IgD-negative memory B cell (primary cell): ENCODE data around the gene AGAP1. TPM values are rescaled to one million over a fixed set of nuclear protein-coding genes. Genes with fewer than 3 reads are reported as not detected.
A peak's percentile ranks its signal among the peaks of the same experiment; 100 is the strongest.

Experiments used
- H3K27ac Mint-ChIP-seq, 3 donors: one replicate each; pipeline ENCODE4 v1.8.0; 2020 to 2022; ENCODE audit warnings: mild to moderate bottlenecking in 3 of 3, mixed read lengths in 3 of 3, moderate library complexity in 1 of 3
- H3K27me3 Mint-ChIP-seq: one replicate; pipeline ENCODE4 v1.8.0; 2021; ENCODE audit warnings: mixed read lengths
- H3K36me3 Mint-ChIP-seq: one replicate; pipeline ENCODE4 v1.8.0; 2020; ENCODE audit warnings: mild to moderate bottlenecking, mixed read lengths
- H3K4me1 Mint-ChIP-seq, 3 donors: one replicate each; pipeline ENCODE4 v1.8.0; 2020 to 2022; ENCODE audit warnings: mixed read lengths in 3 of 3, mild to moderate bottlenecking in 1 of 3
- H3K4me3 Mint-ChIP-seq, 4 donors: one replicate each; pipeline ENCODE4 v1.8.0; 2020 to 2022; ENCODE audit warnings: mild to moderate bottlenecking in 4 of 4, mixed read lengths in 4 of 4, moderate library complexity in 3 of 4
- H3K9me3 Mint-ChIP-seq, 3 donors: one replicate each; pipeline ENCODE4 v1.8.0; 2020 to 2021; ENCODE audit warnings: mixed read lengths in 3 of 3, mild to moderate bottlenecking in 1 of 3
- polyA plus RNA-seq: library from polyadenylated mRNA; unstranded; fragments of 300-500 nt; fragmentation: Illumina TruSeq; gene quantifications from one replicate; pipeline ENCODE4 v1.2.3, GENCODE V29; 2021

AGAP1 gene
- polyA plus RNA-seq, 1 donor from 2014 or later: not detected

GRCh38 chr2:235608200-235608887 is 114.5 kb downstream of the AGAP1 start:
- Mint-ChIP-seq H3K36me3 (no peaks in the 10 kb centered on the region), H3K4me1 (no peaks in the 10 kb centered on the region), H3K27ac (no peak overlapping the region), H3K27me3 (peaks cover 10% of the 10 kb centered on the region), H3K4me3 (no peak overlapping the region), H3K9me3 (peaks cover 0 to 5% (median 4%) of the 10 kb centered on the region in 3 donors)

- Mint-ChIP-seq H3K4me3 (no peak overlapping the region), H3K36me3 (no peaks in the 10 kb centered on the region), H3K9me3 (peaks cover 0 to 5% (median 0%) of the 10 kb centered on the region in 3 donors), H3K27ac (peak overlapping the region in 1 of 3 donors; percentile 39), H3K4me1 (no peaks in the 10 kb centered on the region), H3K27me3 (peaks cover 14% of the 10 kb centered on the region)
Observed at GRCh38 chr2:235609321-235609720, 115.5 kb downstream of the AGAP1 start.

GRCh38 chr2:235609746-235610145 is 115.9 kb downstream of the AGAP1 start:
- peaks cover 14% of the 10 kb centered on the region for H3K27me3 Mint-ChIP-seq
- H3K4me3 Mint-ChIP-seq: peak overlapping the region in 1 of 4 donors; percentile 47
- H3K4me1 Mint-ChIP-seq: no peaks in the 10 kb centered on the region
- peaks cover 0 to 5% (median 0%) of the 10 kb centered on the region in 3 donors for H3K9me3 Mint-ChIP-seq
- no peaks in the 10 kb centered on the region for H3K36me3 Mint-ChIP-seq
- no peak overlapping the region for H3K27ac Mint-ChIP-seq

- Mint-ChIP-seq H3K36me3 (no peaks in the 10 kb centered on the region), H3K27ac (no peak overlapping the region), H3K4me1 (no peaks in the 10 kb centered on the region), H3K27me3 (peaks cover 14% of the 10 kb centered on the region), H3K4me3 (no peak overlapping the region), H3K9me3 (peaks cover 0 to 5% (median 0%) of the 10 kb centered on the region in 3 donors)
Observed at GRCh38 chr2:235610696-235611257, 116.9 kb downstream of the AGAP1 start.

- H3K36me3 Mint-ChIP-seq: no peaks in the 10 kb centered on the region
- peaks cover 0 to 5% (median 0%) of the 10 kb centered on the region in 3 donors for H3K9me3 Mint-ChIP-seq
- H3K27ac Mint-ChIP-seq: no peak overlapping the region
Observed at GRCh38 chr2:235611349-235611748, 117.5 kb downstream of the AGAP1 start.

GRCh38 chr2:235611756-235612155 is 117.9 kb downstream of the AGAP1 start:
- peaks cover 0 to 5% (median 3%) of the 10 kb centered on the region in 3 donors for H3K9me3 Mint-ChIP-seq
- no peaks in the 10 kb centered on the region for H3K36me3 Mint-ChIP-seq
- H3K27me3 Mint-ChIP-seq: peaks cover 10% of the 10 kb centered on the region
- H3K4me1 Mint-ChIP-seq: no peaks in the 10 kb centered on the region
- H3K4me3 Mint-ChIP-seq: no peak overlapping the region
- H3K27ac Mint-ChIP-seq: no peak overlapping the region

More at GRCh38 chr2:235611349-235611748, 117.5 kb downstream of the AGAP1 start:
- Mint-ChIP-seq H3K27me3 (peaks cover 12% of the 10 kb centered on the region), H3K4me3 (no peak overlapping the region), H3K4me1 (no peaks in the 10 kb centered on the region)

GRCh38 chr2:235612181-235612950 is 118.5 kb downstream of the AGAP1 start:
- Mint-ChIP-seq H3K27ac (no peak overlapping the region), H3K36me3 (no peaks in the 10 kb centered on the region), H3K9me3 (peaks cover 0 to 5% (median 3%) of the 10 kb centered on the region in 3 donors), H3K4me3 (no peak overlapping the region), H3K4me1 (no peaks in the 10 kb centered on the region), H3K27me3 (peaks cover 10% of the 10 kb centered on the region)

GRCh38 chr2:235613649-235614048 is 119.8 kb downstream of the AGAP1 start:
- Mint-ChIP-seq H3K27me3 (peaks cover 6% of the 10 kb centered on the region), H3K4me1 (no peaks in the 10 kb centered on the region), H3K36me3 (no peaks in the 10 kb centered on the region), H3K4me3 (no peak overlapping the region), H3K27ac (no peak overlapping the region), H3K9me3 (peaks cover 0 to 5% (median 3%) of the 10 kb centered on the region in 3 donors)

GRCh38 chr2:235614176-235614860 is 120.5 kb downstream of the AGAP1 start:
- H3K27ac Mint-ChIP-seq: no peak overlapping the region

GRCh38 chr2:235614900-235615712 is 121.3 kb downstream of the AGAP1 start:
- Mint-ChIP-seq H3K27me3 (peaks cover 6% of the 10 kb centered on the region), H3K9me3 (peaks cover 0 to 7% (median 5%) of the 10 kb centered on the region in 3 donors), H3K4me1 (no peaks in the 10 kb centered on the region), H3K27ac (no peak overlapping the region), H3K4me3 (no peak overlapping the region), H3K36me3 (no peaks in the 10 kb centered on the region)

More at GRCh38 chr2:235614176-235614860, 120.5 kb downstream of the AGAP1 start:
- peaks cover 6% of the 10 kb centered on the region for H3K27me3 Mint-ChIP-seq
- no peaks in the 10 kb centered on the region for H3K4me1 Mint-ChIP-seq
- peaks cover 0 to 7% (median 5%) of the 10 kb centered on the region in 3 donors for H3K9me3 Mint-ChIP-seq
- H3K36me3 Mint-ChIP-seq: no peaks in the 10 kb centered on the region
- H3K4me3 Mint-ChIP-seq: no peak overlapping the region

- H3K4me1 Mint-ChIP-seq: no peaks in the 10 kb centered on the region
- H3K27ac Mint-ChIP-seq: no peak overlapping the region
Observed at GRCh38 chr2:235616885-235617284, 123.0 kb downstream of the AGAP1 start.

GRCh38 chr2:235618039-235618438 is 124.2 kb downstream of the AGAP1 start:
- Mint-ChIP-seq H3K4me1 (no peaks in the 10 kb centered on the region), H3K36me3 (no peaks in the 10 kb centered on the region), H3K9me3 (peaks cover 0 to 7% (median 0%) of the 10 kb centered on the region in 3 donors), H3K27ac (no peak overlapping the region), H3K27me3 (peaks cover 4% of the 10 kb centered on the region), H3K4me3 (no peak overlapping the region)

More at GRCh38 chr2:235616885-235617284, 123.0 kb downstream of the AGAP1 start:
- no peaks in the 10 kb centered on the region for H3K36me3 Mint-ChIP-seq
- no peak overlapping the region for H3K4me3 Mint-ChIP-seq
- peaks cover 4% of the 10 kb centered on the region for H3K27me3 Mint-ChIP-seq
- H3K9me3 Mint-ChIP-seq: peaks cover 0 to 7% (median 0%) of the 10 kb centered on the region in 3 donors

GRCh38 chr2:235619544-235619943 is 125.7 kb downstream of the AGAP1 start:
- Mint-ChIP-seq H3K27me3 (no peaks in the 10 kb centered on the region), H3K4me1 (no peaks in the 10 kb centered on the region), H3K27ac (no peak overlapping the region), H3K9me3 (peaks cover 0 to 7% (median 2%) of the 10 kb centered on the region in 3 donors), H3K4me3 (no peak overlapping the region), H3K36me3 (no peaks in the 10 kb centered on the region)

GRCh38 chr2:235621736-235622135 is 127.9 kb downstream of the AGAP1 start:
- H3K9me3 Mint-ChIP-seq: peaks cover 0 to 16% (median 2%) of the 10 kb centered on the region in 3 donors
- H3K4me1 Mint-ChIP-seq: no peaks in the 10 kb centered on the region
- no peaks in the 10 kb centered on the region for H3K27me3 Mint-ChIP-seq
- no peak overlapping the region for H3K27ac Mint-ChIP-seq
- no peaks in the 10 kb centered on the region for H3K36me3 Mint-ChIP-seq
- no peak overlapping the region for H3K4me3 Mint-ChIP-seq
